ENCODE data around the gene SBF2.

- TF ChIP-seq CTCF (IDR thresholded peaks at IDR 0.05; ENCODE audit: low read length) (no peak), EZH2 (IDR thresholded peaks at IDR 0.05; ENCODE audit: borderline replicate concordance, low read length) (no peak)
Measured at GRCh38 chr11:9738707-9739106, 555.3 kb downstream of the SBF2 start.

Measured in OCI-LY1 (cell line).